K562 (cell line): ENCODE results near the gene ZBTB32. TPM values are rescaled to one million over a fixed set of nuclear protein-coding genes. Genes with fewer than 3 reads are reported as not detected.

Experiments used
- CC2D1A ChIP-seq: fragments of 450-650 bp; IDR thresholded peaks from 2 replicates; pipeline ENCODE4 v1.6.1; 2017; ENCODE audit warnings: mild to moderate bottlenecking
- ELK3 ChIP-seq: fragments of 450-650 bp; formaldehyde crosslinking; IDR thresholded peaks from 2 replicates; pipeline ENCODE4 v1.4.0; 2020; ENCODE audit warnings: mild to moderate bottlenecking
- ETS1 ChIP-seq: conservative IDR thresholded peaks from 2 replicates; pipeline ENCODE4 v1.6.1; 2011; ENCODE audit warnings: low read depth, mild to moderate bottlenecking, low read length; ENCODE audit not compliant: control insufficient read depth
- JUNB ChIP-seq: fragments of 450-650 bp; formaldehyde crosslinking; conservative IDR thresholded peaks from 2 replicates; pipeline ENCODE4 v1.4.0; 2020; ENCODE audit warnings: mild to moderate bottlenecking
- KDM4B ChIP-seq, 2 experiments: fragments of 450-650 bp in 1 of 2; sonication (generic) in 1 of 2; IDR thresholded peaks; 2 replicates each; pipeline ENCODE4 v1.6.1; 2016 to 2017; ENCODE audit warnings: borderline replicate concordance in 2 of 2, antibody characterized with exemption in 1 of 2, low read depth in 1 of 2, mild to moderate bottlenecking in 1 of 2
- MLLT1 ChIP-seq, 2 experiments: fragments of 450-650 bp; IDR thresholded peaks; 2 replicates each; pipeline ENCODE4 v1.6.1; 2016
- MXD1 ChIP-seq: fragments of 250-450 bp; sonication (Bioruptor Pico); IDR thresholded peaks from 2 replicates; pipeline ENCODE4 v1.8.0; 2021; ENCODE audit warnings: borderline replicate concordance, mild to moderate bottlenecking, moderate library complexity; ENCODE audit not compliant: poor library complexity, severe bottlenecking
- MYBL2 ChIP-seq, 2 experiments: fragments of 450-650 bp in 1 of 2; sonication (generic) in 1 of 2; formaldehyde crosslinking in 1 of 2; IDR thresholded peaks; 2 replicates each; pipeline versions ENCODE4 v1.6.1 to v1.8.1; 2017 to 2022; ENCODE audit warnings: borderline replicate concordance in 1 of 2, inconsistent platforms in 1 of 2, low read depth in 1 of 2, mild to moderate bottlenecking in 1 of 2, missing genetic modification reagents in 1 of 2, moderate library complexity in 1 of 2
- NR4A1 ChIP-seq, 2 experiments: fragments of 250-450 bp in 1 of 2; fragments of 450-650 bp in 1 of 2; sonication (Bioruptor Pico) in 1 of 2; IDR thresholded peaks; 2 replicates each; pipeline versions ENCODE4 v1.4.0 to v1.6.1; 2016 to 2020; ENCODE audit warnings: mild to moderate bottlenecking in 2 of 2, missing compliant biosample characterization in 1 of 2, missing genetic modification characterization in 1 of 2, moderate library complexity in 1 of 2
- PCBP1 ChIP-seq: fragments of 200-400 bp; formaldehyde crosslinking; IDR thresholded peaks from 2 replicates; pipeline ENCODE4 v1.6.1; 2018; ENCODE audit warnings: mild to moderate bottlenecking, low read depth, low read length; ENCODE audit not compliant: poor library complexity, severe bottlenecking
- PRMT5 ChIP-seq: sonication (generic); formaldehyde crosslinking; IDR thresholded peaks from 2 replicates; pipeline ENCODE4 v1.5.0; 2020; ENCODE audit warnings: missing genetic modification reagents
- VEZF1 ChIP-seq: fragments of 200-800 bp; sonication (Bioruptor generic); IDR thresholded peaks from 2 replicates; pipeline ENCODE4 v1.6.1; 2017; ENCODE audit warnings: missing genetic modification characterization, missing compliant biosample characterization
- ZBTB12 ChIP-seq: fragments of 250-450 bp; sonication (Bioruptor Pico); IDR thresholded peaks from 2 replicates; pipeline ENCODE4 v1.4.0; 2020
- ZBTB2 ChIP-seq: fragments of 450-650 bp; IDR thresholded peaks from 2 replicates; pipeline ENCODE4 v1.6.1; 2016; ENCODE audit warnings: antibody characterized with exemption
- ZFP30 ChIP-seq: fragments of 250-450 bp; sonication (Bioruptor Pico); IDR thresholded peaks from 2 replicates; pipeline ENCODE4 v1.8.0; 2022; ENCODE audit warnings: moderate library complexity, mild to moderate bottlenecking, inconsistent platforms, borderline replicate concordance
- ZNF511 ChIP-seq: sonication (generic); formaldehyde crosslinking; IDR thresholded peaks from 2 replicates; pipeline ENCODE4 v1.8.0; 2022; ENCODE audit warnings: mild to moderate bottlenecking, missing genetic modification reagents
- polyA plus RNA-seq, 8 experiments: library from polyadenylated mRNA; depleted of rRNA in 4 of 8; stranded (reverse) in 5 of 8; unstranded in 3 of 8; fragments of >200 nt; fragmentation: Nextera tagmentation in 2 of 8; fragmentation: Illumina TruSeq in 1 of 8; extraction: Ambion mirVana in 2 of 8; extraction: Trizol in 1 of 8; gene quantifications; 2 replicates each; pipeline versions ENCODE4 v1.2.1 to v1.2.3, GENCODE V29; 2011 to 2014; ENCODE audit warnings: inconsistent platforms in 1 of 8, missing spikeins in 1 of 8
- total RNA-seq, 7 experiments: library from RNA; depleted of rRNA in 6 of 7; stranded (reverse); fragments of >200 nt in 6 of 7; fragmentation: Illumina TruSeq in 2 of 7; extraction: Trizol in 2 of 7; gene quantifications; 2 replicates each; pipeline versions ENCODE4 v1.2.1 to v1.2.3, GENCODE V29; 2011 to 2021; ENCODE audit warnings: low replicate concordance in 1 of 7

Gene ZBTB32
- total and polyA plus RNA-seq, 9 of the 15 experiments (the other 6 are each of a cell fraction or from before 2014, with no cell fraction given) = 0.20 TPM; not detected in 8

- TF ChIP-seq MYBL2 (IDR thresholded peaks at IDR 0.05; ENCODE audit: low read depth) (no peak), MYBL2 (CRISPR knock-in tag; IDR thresholded peaks at IDR 0.05; ENCODE audit: borderline replicate concordance) (no peak), CC2D1A (no peak), MXD1 (CRISPR knock-in tag) (peak; percentile 1), JUNB (CRISPR knock-in tag) (no peak), NR4A1 (CRISPR knock-in tag; IDR thresholded peaks at IDR 0.05) (no peak), NR4A1 (tag; IDR thresholded peaks at IDR 0.05) (no peak), ZBTB2 (no peak), ZNF511 (CRISPR knock-in tag) (no peak), MLLT1 (IDR thresholded peaks at IDR 0.05) (no peak), ZBTB12 (CRISPR knock-in tag) (peak; percentile 69), KDM4B (IDR thresholded peaks at IDR 0.05; ENCODE audit: borderline replicate concordance in 2 of 2, low read depth in 1 of 2) (no peak), PRMT5 (no peak), ETS1 (peak; percentile 89), ZFP30 (CRISPR knock-in tag) (no peak), ELK3 (no peak), PCBP1 (peak; percentile 20), VEZF1 (CRISPR knock-in tag) (peak; percentile 99)
These were observed 13.4 kb downstream of the ZBTB32 start, which contains the start of gene KMT2B (continued) for GRCh38 chr19:35717665-35718344.
